Measurements from ENCODE around the gene FAT3.

The FAT3 gene

GRCh38 chr11:92226331-92227229, 2.0 kb downstream of the FAT3 start:
- H3K27ac ChIP-seq (ENCODE audit: poor library complexity, severe bottlenecking) = no peak overlapping the region

DNA sequence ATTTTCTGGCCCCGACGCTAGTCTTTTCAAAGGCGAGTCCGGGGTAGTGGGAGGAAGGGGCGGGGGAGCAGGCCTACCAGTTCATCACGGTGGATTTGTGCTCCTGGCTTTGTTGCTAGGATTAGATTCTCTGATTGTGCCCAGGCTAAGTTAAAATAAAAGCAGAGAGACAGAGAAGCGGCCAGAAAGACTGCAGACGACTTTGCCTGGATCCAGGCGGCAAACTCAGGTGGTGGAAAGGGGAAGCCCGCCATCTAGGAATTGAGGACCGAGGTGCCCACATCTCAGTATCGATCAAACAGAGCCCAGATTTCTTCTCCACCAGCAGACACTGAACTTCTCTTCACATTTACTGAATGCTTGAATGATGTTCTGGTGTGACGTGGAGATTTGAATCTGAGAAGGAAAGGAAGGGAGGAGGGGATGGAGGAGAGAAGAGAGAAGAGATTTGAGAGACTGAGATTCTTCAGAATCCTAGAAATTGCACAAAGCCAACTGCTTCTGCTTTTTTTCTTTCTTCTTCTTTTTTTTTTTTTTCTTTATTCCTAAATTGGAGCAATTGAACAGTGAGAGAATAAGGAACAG, 2.7 kb downstream of the FAT3 start:
- ATAC-seq (ENCODE audit: low read depth) = no peak
- Histone ChIP-seq H3K4me3 (ENCODE audit: severe bottlenecking) (peak overlapping the region; percentile 28), H3K36me3 (ENCODE audit: low read depth) (no peaks in the 10 kb centered on the region), H3K4me1 (ENCODE audit: insufficient read depth, poor library complexity, severe bottlenecking) (no peaks in the 10 kb centered on the region), H3K27ac (ENCODE audit: poor library complexity, severe bottlenecking) (no peak overlapping the region), H3K9me3 (ENCODE audit: severe bottlenecking) (no peaks in the 10 kb centered on the region), H3K27me3 (ENCODE audit: insufficient read depth, poor library complexity, severe bottlenecking) (peaks cover 54% of the 10 kb centered on the region)
- DNase-seq (ENCODE audit: low spot score) = no peak
- TF ChIP-seq, protein P1, sequence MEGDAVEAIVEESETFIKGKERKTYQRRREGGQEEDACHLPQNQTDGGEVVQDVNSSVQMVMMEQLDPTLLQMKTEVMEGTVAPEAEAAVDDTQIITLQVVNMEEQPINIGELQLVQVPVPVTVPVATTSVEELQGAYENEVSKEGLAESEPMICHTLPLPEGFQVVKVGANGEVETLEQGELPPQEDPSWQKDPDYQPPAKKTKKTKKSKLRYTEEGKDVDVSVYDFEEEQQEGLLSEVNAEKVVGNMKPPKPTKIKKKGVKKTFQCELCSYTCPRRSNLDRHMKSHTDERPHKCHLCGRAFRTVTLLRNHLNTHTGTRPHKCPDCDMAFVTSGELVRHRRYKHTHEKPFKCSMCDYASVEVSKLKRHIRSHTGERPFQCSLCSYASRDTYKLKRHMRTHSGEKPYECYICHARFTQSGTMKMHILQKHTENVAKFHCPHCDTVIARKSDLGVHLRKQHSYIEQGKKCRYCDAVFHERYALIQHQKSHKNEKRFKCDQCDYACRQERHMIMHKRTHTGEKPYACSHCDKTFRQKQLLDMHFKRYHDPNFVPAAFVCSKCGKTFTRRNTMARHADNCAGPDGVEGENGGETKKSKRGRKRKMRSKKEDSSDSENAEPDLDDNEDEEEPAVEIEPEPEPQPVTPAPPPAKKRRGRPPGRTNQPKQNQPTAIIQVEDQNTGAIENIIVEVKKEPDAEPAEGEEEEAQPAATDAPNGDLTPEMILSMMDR (IDR thresholded peaks at IDR 0.05; ENCODE audit: poor library complexity, severe bottlenecking) = no peak

More at GRCh38 chr11:92226331-92227229, 2.0 kb downstream of the FAT3 start:
- ATAC-seq (ENCODE audit: low read depth) (no peak; the same call in 2 of the 3 replicates), DNase-seq (ENCODE audit: low spot score) (no peak)
- TF ChIP-seq, protein P1 (IDR thresholded peaks at IDR 0.05; ENCODE audit: poor library complexity, severe bottlenecking) = peak; percentile 16
- H3K27me3 ChIP-seq (ENCODE audit: insufficient read depth, poor library complexity, severe bottlenecking) = peaks cover 54% of the 10 kb centered on the region
- no peaks in the 10 kb centered on the region for H3K9me3 ChIP-seq (ENCODE audit: severe bottlenecking)
- no peaks in the 10 kb centered on the region for H3K4me1 ChIP-seq (ENCODE audit: insufficient read depth, poor library complexity, severe bottlenecking)
- no peaks in the 10 kb centered on the region for H3K36me3 ChIP-seq (ENCODE audit: low read depth)
- peak overlapping the region; percentile 28 for H3K4me3 ChIP-seq (ENCODE audit: severe bottlenecking)

DNA sequence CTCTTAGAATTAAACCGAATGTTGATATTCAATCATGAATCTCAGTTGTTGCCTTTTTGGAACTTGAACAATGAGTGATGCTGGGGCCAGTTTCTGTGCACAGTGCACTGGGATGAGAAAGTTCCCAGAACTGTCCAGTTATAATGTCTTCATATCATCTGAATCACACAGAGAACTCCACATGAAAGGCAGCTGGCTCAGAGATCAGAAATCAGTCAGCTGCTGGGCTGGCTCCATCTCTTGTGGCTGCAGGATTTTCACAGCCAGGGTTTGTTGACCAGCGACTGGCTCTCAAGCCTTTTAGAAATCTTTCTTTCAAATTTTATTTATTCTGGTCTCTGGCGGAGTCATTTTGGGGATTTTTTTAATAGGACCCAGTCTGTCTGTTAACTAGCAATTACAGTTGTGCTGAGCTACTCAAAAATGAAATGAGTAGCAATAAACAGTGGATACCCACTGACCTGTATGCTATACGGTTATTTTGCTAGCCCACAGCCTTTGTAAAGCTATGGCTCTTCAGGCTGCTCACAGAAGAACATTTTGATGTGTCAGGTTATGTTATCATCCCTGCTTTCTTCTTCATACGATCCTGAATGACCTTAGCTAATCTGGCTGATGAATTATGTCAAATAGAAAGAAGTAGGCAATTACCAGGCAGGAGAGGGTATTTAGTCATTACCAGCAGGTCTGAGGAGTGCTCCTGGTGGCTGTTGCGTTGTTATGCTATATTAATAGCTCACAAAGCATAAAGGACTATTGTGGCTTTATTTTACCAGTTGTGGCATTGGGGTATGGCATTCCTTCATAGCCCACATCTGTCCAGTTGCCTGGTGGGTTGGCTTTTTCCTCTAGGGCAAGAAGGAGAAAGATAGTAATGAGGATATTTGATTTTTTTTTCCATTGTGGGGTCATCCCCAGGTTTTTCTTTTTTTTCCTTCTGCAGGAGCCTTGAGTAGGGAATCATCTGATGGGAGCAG, 3.6 kb downstream of the FAT3 start:
- Histone ChIP-seq H3K4me1 (ENCODE audit: insufficient read depth, poor library complexity, severe bottlenecking) (no peaks in the 10 kb centered on the region), H3K4me3 (ENCODE audit: severe bottlenecking) (no peak overlapping the region), H3K9me3 (ENCODE audit: severe bottlenecking) (no peaks in the 10 kb centered on the region), H3K27ac (ENCODE audit: poor library complexity, severe bottlenecking) (no peak overlapping the region), H3K27me3 (ENCODE audit: insufficient read depth, poor library complexity, severe bottlenecking) (peaks cover 54% of the 10 kb centered on the region), H3K36me3 (ENCODE audit: low read depth) (no peaks in the 10 kb centered on the region)
- no peak for ATAC-seq (ENCODE audit: low read depth)
- no peak for DNase-seq (ENCODE audit: low spot score)
- TF ChIP-seq, protein P1 (IDR thresholded peaks at IDR 0.05; ENCODE audit: poor library complexity, severe bottlenecking) = no peak

DNA sequence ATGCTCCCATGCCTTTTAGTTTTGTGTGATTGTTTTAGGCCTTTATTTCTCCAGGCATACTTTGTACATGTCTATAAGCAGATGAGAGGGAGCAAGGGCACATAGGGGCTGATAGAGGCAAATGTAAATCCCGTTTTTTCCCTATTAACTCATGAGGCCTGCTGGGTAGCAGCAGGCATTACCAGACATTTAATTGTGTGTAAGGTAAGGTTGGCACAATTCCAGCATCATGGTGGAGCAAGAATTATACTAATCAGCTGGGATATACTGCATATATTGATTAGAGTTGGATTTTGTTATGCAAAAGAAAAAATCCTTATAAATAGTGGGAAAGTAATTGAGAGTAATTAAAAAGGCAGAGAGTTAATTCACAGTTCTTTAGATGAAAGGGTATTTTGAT, 12.2 kb downstream of the FAT3 start:
- no peak for DNase-seq (ENCODE audit: low spot score)
- Histone ChIP-seq H3K4me1 (ENCODE audit: insufficient read depth, poor library complexity, severe bottlenecking) (no peaks in the 10 kb centered on the region), H3K27ac (ENCODE audit: poor library complexity, severe bottlenecking) (no peak overlapping the region), H3K9me3 (ENCODE audit: severe bottlenecking) (no peaks in the 10 kb centered on the region), H3K27me3 (ENCODE audit: insufficient read depth, poor library complexity, severe bottlenecking) (no peaks in the 10 kb centered on the region), H3K36me3 (ENCODE audit: low read depth) (no peaks in the 10 kb centered on the region), H3K4me3 (ENCODE audit: severe bottlenecking) (no peak overlapping the region)
- no peak for ATAC-seq (ENCODE audit: low read depth)
- TF ChIP-seq, protein P1 (IDR thresholded peaks at IDR 0.05; ENCODE audit: poor library complexity, severe bottlenecking) = no peak
